Measurements from ENCODE around the gene BUB3.
"Not testable (repeated sequence)": the region's sequence is repeated elsewhere in the genome, so short reads cannot be mapped to it uniquely, and the experiment has no call there.

The BUB3 gene

DNA sequence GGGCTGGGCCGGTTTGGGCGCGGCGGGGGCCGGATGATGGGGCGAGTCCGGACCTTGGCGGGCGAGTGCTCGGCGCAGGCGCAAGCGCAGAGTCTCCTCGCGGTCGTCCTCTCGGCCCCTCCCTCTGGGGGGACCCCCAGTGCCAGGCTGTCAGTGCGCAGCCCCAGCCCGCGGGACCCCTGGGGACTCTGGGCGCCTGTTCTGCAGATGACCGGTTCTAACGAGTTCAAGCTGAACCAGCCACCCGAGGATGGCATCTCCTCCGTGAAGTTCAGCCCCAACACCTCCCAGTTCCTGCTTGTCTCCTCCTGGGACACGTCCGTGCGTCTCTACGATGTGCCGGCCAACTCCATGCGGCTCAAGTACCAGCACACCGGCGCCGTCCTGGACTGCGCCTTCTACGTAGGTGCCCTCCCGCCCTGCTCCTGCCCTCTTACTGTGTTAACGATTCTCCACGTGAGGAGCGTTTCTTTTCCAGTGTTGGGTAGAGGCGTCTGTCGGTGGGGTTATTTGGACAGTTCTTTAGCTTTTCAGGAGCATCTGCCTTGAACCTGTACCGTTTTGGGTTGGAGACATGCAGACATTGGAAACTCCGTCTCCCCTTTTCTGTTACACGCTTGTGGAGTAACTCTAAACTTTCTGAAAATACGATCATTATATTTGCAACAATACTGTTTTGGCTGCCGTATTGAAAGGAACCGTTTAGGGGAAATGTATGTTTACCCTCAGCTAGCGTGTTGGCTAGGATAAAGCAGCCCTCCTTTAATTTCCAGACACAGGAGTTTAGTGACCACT is 706 bp downstream of the BUB3 start:
- DNase-seq (ENCODE audit: low read depth): peak; percentile 24

DNA sequence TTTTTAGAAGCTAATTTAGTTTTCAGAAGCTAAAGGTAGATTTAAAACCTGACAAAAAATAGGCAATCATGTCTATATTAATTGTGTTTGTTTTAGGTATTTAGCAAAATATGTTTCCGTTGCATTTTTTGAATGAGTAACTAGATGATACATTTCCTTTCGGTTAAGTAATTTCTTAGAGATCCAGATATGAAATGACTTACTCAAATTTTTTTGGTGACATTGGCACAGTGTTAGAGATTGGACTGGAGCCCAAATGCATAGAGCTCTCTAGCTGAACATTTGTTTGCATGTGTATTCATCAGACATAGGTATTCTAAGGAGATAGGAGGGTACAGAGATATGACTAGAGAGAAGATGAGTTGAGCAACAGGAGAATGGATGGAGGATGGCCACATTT is 1.9 kb downstream of the BUB3 start:
- DNase-seq (ENCODE audit: low read depth): peak; percentile 69

DNA sequence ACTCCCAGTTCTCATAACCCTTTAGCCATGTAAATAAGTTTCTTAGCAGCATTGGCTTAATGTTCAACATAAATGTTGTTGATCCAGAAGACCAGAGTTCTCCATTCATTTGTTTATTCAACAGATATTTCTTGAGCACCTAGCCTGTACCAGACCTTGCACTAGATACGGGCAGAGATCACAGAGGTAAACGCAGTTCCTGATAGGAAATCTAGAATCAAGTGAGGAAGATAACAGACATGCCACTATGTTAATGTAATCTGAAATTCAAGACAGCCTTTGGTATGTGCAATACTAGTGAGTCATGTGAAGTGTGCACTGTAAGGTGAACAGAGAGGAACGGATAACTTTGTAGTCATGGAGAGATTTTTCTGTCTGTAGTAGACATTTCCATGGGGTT is 3.0 kb downstream of the BUB3 start:
- peak; percentile 61 for DNase-seq (ENCODE audit: low read depth)

DNA sequence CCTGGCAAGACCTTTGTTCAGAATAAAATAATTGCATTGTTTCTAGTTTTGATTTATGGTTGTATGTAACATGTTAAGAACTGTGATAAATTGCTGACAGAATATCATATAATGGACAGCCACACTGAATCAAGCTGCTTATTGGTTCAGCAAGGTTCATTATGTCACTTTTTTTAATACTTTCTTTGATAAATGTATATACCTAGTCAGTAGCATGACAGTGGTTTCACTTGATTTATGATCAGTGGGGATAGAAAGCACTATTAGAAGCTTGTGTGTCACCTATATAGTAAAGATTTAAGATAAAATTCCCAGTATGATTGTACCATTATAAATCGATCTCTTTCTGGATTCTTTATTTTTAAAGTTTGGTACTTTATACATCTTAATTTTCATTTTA is 4.5 kb downstream of the BUB3 start:
- no peak for DNase-seq (ENCODE audit: low read depth)

DNA sequence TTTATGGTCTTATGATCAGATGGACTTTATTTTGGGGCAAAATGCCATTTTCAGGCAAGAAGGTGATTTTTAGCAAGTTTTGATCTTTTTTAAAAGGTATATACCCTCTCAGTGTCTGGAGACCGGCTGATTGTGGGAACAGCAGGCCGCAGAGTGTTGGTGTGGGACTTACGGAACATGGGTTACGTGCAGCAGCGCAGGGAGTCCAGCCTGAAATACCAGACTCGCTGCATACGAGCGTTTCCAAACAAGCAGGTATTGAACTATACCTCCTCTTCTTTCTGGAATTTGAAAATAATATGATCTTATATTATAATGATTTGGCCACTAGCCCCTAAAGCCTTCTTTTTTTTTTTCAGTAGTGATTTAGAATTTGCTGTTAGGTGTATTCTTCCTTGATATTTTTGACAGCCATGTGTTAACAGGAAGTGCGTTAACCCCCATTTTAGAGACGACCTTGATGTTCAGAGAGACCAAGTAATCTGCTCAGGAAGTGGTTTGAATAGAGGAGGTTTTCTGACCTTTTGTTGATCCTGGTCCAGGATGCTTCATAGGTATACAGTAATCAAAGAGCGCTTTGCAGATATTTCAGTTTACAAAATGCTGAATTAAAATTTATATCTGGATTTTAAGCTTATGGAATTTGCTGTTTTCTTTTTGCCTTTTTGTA is 6.2 kb downstream of the BUB3 start:
- no peak for DNase-seq (ENCODE audit: low read depth)

DNA sequence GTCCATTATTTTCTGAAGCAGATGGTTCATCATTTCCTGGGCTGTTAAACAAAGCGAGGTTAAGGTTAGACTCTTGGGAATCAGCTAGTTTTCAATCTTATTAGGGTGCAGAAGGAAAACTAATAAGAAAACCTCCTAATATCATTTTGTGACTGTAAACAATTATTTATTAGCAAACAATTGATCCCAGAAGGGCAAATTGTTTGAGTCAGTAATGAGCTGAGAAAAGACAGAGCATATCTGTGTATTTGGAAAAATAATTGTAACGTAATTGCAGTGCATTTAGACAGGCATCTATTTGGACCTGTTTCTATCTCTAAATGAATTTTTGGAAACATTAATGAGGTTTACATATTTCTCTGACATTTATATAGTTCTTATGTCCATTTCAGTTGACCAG is 10.1 kb downstream of the BUB3 start:
- no peak for DNase-seq (ENCODE audit: low read depth)

DNA sequence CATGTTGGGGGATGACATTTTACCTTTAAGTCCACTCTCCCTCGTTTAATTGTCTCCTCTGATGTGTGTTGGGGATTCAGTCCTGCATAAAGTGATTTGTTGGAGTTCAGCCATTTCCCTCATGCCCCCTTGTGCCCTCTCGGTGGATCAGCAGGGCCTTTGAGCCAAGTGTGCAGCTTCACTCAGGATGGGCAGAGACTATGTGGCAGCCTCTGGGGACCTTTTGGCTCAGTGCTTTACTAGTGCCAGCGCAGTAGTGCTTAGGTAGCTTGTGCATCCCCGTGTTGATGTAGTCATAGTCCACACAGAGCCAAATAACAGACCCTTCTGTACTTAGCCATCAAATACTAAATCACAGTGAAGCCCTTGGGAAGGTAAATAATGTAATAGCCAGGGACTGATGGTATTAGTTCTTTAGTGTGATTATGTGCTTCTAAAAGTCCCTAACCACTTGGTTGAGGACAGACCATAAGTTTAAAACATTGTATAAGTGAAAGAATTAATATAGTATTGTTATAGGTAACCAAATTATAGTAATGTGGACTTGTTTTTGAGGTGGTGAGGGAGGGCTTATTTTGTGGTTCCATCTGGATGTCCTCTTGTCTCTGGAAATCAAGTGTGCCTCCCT is 11.4 kb downstream of the BUB3 start:
- DNase-seq (ENCODE audit: low read depth): no peak

DNA sequence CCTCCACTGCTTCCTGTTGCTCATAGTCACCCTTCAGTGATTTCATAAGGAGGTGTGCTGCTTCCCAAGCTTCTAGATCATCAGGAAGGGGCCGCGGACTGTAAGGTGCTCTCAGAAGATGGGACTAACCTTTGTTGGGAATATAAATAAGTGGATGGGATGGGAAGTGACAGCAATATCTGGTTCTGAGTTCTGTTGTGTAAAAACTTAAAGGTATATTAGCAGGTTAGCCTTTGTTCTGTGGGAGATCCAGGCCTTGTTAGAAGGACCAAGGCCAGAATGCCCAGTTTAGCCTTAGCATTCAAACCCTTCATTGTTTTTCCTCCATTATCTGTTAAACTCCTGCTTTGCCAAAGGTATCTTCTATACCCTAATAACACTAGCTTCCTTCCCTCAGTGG is 12.4 kb downstream of the BUB3 start:
- DNase-seq (ENCODE audit: low read depth): no peak

DNA sequence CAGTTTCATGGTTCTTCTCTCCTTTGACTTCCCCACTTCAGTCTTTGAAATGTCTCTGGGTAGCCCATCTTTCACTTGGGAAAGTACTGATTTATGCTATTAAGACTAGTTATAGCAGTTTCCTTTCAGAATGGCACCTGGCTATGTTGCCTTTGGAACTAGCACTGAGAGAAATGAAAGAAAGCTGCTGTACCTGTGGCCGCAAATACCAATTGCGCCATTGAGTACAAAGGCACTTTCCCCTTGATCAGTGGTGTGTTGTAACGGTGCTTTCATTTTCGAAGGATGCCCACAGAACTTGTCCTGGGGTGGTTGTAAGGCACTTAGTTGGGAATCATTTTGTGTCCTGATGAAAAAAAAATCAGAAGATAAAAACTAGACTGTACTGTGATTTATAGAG is 16.8 kb downstream of the BUB3 start:
- no peak for DNase-seq (ENCODE audit: low read depth)

DNA sequence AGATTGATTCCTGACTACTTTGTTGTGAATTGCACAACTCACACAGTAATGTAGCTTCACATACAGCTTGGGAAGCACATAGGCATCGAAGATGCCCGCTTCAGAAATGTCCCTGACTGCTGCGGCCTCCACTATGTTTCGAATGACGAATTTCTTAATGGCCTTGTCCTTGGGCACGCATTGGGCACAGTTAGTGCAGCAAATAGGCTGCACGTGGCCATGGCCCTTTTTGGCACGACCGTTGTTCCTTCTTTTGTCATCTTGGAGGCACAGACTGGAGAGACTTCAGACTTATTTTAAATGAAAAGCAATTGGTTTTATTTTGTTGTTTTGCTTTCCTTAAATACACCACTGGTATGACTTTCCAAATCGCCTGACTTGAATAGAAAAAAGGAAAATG is 17.4 kb downstream of the BUB3 start:
- not testable (repeated sequence) for DNase-seq (ENCODE audit: low read depth)

DNA sequence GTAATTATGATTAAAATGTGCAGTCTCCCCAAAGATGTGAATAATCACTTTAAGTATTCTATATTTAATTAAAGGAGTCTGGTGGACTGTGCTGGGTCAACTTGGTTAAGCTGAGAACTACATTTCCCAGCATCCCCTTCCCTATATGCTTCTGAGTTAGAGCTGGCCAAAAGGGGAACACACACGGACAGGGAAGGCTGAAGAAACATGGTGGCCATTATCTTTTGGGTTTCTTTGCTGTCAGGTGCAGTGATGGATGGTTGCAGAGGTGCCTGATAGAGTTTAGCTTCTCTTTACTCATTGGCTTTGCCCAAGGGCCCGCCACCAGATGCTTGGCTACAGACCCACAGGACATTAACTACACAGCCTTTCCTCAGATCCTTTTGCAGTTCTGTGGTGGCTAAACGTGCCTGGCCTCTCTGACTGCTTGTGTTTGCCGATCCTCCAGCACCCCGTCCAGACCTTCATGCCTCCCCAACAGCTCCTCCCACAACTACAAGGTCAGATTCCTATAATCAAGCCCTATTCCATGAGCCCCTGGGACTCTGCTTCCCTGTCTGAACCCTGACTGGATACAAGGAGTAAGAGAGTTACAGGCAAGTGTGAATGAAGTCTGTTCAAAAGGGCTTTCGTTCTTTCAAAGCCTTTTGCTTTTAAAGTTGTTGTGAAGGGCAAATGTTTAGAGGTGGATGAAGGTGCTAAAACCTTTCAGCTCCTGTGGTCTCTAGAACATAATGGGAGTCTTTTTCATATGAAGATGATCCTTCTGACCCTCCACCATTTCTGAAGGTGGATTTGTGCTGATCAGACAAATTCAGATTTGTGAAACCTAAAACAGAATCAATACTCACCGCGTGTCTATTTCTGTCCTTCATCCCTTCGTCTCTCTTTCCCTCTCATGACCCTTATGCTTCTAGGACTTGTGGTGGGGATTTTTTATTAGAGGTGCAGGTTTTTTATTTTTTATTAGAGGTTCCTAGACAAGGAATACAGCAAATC is 21.5 kb downstream of the BUB3 start:
- no peak for DNase-seq (ENCODE audit: low read depth)

DNA sequence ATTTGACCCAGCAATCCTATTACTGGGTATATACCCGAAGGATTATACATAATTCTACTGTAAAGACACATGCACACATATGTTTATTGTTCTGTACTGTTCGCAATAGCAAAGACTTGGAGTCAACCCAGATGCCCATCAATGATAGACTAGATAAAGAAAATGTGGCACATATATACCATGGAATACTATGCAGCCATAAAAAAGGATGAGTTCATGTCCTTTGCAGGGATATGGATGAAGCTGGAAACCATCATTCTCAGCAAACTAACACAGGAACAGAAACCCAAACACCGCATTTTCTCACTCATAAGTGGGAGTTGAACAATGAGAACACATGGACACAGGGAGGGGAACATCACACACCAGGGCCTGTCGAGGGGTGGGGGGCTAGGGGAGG is 24.2 kb downstream of the BUB3 start:
- not testable (repeated sequence) for DNase-seq (ENCODE audit: low read depth)

DNA sequence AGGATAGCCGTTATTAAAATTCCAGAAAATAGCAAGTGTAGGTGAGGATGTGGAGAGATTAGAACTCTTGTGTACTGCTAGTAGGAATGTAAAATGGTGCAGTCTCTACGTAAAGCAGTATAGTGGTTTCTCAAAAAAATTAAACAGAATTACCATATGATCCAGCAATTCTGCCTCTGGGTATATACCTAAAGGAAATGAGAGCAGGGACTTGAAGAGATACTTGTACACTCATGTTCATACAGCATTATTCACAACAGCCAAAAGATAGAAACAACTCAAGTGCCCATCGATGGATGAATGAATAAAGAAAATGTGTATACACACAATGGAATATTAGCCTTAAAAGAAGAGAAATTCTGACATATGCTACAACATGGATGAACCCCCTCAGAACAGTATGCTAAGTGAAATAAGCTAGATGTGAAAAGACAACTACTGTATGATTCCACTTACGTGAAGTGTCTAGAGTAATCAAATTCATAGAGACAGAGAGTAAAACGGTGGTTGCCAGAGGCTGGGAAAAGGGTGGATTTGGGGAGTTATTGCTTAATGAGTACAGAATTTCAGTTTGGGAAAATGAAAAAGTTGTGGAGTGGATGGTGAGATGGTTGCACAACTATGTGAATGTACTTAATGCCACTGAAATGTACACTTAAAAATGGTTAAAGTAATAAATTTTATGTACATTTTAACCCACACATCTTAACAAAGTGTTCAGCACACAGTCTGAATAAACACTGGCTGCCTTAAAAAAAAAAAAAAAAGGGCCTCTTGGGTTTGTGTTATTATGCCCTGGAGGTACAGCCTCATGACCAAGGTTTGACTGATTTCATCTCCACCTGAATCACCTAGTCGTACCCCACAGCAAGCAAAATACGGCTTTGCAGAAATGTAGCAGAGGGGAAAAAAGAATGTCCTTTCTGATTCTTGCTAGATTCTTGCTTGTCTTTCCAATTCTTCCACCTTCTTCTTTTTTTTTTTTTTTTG is 26.2 kb downstream of the BUB3 start:
- DNase-seq (ENCODE audit: low read depth): no peak

DNA sequence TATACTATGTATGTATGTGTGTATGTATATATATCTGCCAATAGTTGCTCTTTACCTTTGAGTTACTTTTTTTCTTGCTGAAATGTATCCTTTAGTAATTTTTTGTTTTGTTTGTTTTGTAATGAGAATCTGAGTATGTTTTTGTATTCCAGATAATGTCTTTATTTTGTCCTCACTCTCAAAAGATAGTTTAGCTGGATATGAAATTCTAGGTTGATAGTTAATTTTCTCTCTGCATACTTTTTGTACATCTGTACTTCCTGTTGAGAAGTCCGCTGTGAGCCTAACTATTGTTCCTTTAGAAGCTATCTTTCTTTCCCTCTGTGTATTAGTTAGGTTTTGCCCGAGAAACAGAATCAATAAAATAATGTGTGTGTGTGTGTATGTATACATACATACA is 29.5 kb downstream of the BUB3 start:
- no peak for DNase-seq (ENCODE audit: low read depth)

DNA sequence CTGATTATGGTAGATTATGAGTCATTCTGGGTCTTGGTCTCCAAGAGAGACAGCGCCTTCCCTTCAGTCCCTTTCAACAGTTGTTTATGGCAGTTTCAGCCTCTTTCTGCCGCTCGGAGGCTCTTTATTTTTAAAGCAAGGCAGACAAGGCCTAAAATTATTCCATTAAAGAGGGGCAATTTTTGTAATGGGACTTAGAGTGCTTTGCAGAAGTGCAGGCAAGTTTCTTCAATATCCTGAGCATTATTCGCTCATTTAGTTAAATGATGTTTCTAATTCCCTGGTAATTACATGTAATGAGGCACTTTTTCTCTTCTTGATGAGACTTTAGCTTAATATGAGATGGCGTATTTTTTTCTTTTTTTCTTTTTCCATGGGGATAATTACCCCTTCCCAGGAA is 33.6 kb downstream of the BUB3 start:
- DNase-seq (ENCODE audit: low read depth): no peak

DNA sequence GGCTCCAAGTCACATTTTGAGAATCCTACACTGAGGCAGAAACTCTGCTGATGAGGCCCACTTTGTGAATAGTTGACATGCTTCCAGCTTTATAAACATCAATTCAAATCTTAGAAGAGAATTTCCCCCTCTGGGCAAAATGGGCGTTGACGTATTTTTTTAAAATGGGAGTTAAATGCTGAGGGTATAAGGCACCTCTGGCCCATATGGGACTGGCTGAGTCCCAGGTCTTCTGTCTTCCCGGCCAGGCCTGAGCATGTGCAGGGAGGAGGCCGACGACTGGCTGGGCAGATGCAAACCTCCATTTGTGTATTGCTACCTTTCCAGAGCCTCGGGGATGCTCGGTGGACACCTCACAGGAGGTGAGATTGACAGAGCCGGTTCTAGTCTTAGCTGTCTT is 37.7 kb downstream of the BUB3 start:
- no peak for DNase-seq (ENCODE audit: low read depth)

DNA sequence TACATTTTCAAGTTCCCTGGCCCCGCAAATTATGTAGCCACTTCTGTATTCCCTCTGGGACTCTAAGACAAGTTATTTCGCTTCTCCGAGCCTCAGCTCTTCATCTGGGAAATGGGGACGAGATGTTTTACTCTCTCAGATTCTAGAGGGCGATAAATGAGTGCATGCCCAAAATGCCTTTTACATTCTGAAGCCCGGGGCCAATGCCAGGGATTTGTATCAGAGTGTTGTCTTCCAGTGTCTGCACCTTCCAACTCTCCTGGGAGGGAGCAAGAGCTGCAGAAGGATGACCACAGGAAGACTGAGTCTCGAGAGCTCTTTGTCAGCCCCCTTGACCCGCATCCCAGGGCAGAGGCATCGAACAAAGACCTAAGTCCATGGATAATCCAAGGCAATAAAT is 39.9 kb downstream of the BUB3 start:
- no peak for DNase-seq (ENCODE audit: low read depth)

DNA sequence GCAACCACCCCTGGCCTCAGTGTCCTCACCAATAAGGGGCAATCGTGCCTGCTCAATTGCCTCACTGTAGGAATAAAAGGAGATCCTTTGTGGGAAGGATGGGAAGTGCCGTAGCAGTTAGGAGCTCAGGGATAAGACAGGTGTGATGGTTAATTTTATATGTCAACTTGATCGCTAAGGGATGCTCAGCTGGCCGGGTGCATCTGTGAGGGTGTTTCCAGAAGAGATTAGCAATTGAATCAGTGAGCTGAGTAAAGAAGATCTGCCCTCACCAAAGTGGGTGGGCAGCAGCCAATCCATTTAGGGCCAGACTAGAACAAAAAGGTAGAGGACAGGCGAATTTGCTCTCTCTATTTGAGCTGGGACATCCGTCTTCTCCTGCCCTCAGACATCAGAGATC is 46.3 kb downstream of the BUB3 start:
- DNase-seq (ENCODE audit: low read depth): no peak

DNA sequence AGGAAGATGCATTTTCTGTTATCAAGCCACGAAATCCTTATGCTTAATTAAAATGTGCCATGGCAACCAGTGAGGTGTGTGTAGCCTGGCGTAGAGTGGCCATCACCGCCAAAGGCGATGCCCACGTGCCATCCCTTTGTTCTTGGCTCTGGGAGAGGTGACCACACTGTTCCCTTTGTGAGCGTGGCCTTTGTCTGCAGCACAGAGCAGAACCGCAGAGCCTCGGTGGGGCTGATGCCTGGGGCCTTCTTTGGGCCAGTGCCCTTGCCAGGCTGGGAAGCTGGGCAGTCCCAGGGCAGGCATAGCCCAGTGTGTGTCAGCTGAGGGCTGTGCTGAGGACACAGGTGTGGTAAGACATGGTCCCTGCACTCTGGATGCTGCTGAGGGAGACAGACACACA is 48.3 kb downstream of the BUB3 start:
- no peak for DNase-seq (ENCODE audit: low read depth)

DNA sequence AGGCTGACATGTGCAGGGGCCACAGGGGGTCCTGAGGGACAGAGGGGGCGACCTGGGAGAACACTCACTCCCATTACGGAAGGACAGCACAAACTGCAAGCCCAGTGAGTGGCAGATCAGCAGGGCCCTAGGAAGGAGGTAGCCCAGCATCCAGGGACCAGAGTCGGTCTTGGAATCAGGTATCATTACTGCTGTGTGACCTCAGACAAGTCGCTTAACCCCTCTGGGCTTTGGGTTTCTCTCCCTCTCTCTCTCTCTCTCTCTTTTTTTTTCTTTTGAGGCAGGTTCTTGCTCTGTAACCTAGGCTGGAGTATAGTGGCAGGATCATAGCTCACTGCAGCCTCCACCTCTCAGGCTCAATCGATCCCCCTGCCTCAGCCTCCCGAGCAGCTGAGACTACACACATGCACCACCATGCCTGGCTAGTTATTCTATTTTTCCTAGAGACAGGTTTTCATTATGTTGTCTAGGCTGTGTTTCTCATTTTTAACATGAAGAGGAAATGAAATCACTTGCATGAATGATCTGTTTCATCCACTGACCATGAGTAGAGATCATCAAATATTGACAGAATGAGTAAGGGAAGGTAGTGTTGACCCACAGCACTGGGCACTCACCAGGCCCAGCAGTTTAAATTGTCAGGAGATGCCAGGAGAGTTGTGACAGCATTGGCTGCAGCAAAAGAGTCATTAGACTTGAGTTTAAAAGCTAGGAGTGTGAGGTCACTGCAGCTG is 49.4 kb downstream of the BUB3 start:
- no peak for DNase-seq (ENCODE audit: low read depth)
